SH-SY5Y (cell line): Measurements from ENCODE around the gene TLCD5.

Source experiments
- GATA2 ChIP-seq: IDR thresholded peaks from 2 replicates; pipeline ENCODE4 v1.6.1; 2011; ENCODE audit warnings: mild to moderate bottlenecking, low read depth, low read length
- GATA3 ChIP-seq: IDR thresholded peaks from 2 replicates; pipeline ENCODE4 v1.6.1; 2011; ENCODE audit warnings: low read depth, mild to moderate bottlenecking, low read length, moderate library complexity

Gene TLCD5

GRCh38 chr11:120338107-120338933 lies 13.2 kb downstream of the TLCD5 start:
- TF ChIP-seq GATA2 (no peak), GATA3 (no peak)

DNA sequence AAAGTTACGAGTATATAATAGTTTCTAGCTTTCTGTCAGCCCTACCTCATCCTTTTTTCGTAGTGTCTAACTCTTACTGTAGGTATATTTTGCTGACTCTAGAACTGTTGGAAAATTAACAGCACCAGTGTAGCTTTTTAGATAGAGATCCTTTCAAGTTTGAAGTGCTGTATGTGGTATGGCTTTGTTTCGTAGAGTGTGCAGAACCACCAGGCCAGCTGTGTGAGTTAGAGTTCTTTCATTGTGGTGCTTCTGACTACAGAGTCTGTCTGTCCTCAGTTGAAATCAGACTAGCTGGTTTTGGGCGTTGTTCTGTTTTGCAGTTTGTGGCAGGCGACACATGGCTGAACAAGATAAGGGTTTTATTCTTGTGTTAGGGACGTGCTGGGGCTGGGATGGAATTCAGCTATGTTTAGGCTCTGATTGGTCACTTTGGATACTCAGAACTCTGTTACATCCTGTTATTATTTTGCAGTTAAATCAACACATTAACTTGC lies 14.3 kb downstream of the TLCD5 start:
- TF ChIP-seq GATA3 (no peak), GATA2 (peak; percentile 61)

- TF ChIP-seq GATA3 (no peak), GATA2 (no peak)
Measured at GRCh38 chr11:120340529-120340928, 15.4 kb downstream of the TLCD5 start.

GRCh38 chr11:120342226-120342625 lies 17.1 kb downstream of the TLCD5 start:
- TF ChIP-seq GATA3 = no peak
- TF ChIP-seq GATA2 = no peak

- TF ChIP-seq GATA3 (no peak), GATA2 (no peak)
Measured at GRCh38 chr11:120342678-120343077, 17.6 kb downstream of the TLCD5 start.

DNA sequence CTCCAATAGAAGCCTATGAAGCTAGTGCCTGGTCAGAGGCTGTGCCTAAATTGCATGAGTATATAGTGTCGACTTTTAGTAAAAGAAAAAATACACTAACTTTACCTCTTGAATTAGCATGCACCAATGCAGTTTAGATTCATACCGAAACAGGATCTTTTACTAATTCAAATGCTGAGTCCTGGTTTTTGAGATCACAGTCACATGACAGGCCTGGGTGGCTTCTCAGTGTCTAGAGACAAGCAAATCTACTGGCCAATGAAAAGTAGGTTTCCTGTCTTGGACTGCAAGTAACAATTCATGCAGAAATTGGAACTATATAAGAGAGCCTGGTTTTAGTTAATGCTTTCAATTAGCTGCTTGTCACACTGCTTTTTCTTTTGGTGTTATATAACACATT lies 18.3 kb downstream of the TLCD5 start:
- TF ChIP-seq GATA3 = no peak
- TF ChIP-seq GATA2 = no peak

GRCh38 chr11:120344302-120345004 lies 19.4 kb downstream of the TLCD5 start:
- TF ChIP-seq GATA2 = no peak
- TF ChIP-seq GATA3 = no peak

- no peak for TF ChIP-seq GATA3
- TF ChIP-seq GATA2 = no peak
Measured at GRCh38 chr11:120346233-120346632, 21.1 kb downstream of the TLCD5 start.

- no peak for TF ChIP-seq GATA2
- no peak for TF ChIP-seq GATA3
Measured at GRCh38 chr11:120350637-120351036, 25.5 kb downstream of the TLCD5 start.

DNA sequence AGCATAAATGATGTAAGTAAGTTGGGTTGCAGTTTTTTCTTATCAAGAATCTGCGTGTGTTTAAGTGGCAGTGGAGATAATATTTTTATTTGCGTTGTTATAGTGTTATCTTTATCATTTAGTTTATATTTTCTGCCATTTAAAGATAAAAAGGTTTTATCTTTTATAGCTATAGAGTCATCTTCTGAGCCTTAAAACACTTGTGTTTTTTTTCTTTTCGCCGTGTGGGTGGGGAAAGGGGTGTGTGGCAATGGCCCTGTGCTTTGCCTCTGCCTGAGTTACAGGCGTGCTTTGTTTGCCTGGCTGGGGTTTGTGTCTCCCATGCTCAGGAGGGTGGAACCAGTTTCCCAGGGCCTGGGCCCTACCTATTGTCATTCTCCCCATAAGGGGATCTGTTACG lies 27.3 kb downstream of the TLCD5 start:
- no peak for TF ChIP-seq GATA2
- no peak for TF ChIP-seq GATA3

DNA sequence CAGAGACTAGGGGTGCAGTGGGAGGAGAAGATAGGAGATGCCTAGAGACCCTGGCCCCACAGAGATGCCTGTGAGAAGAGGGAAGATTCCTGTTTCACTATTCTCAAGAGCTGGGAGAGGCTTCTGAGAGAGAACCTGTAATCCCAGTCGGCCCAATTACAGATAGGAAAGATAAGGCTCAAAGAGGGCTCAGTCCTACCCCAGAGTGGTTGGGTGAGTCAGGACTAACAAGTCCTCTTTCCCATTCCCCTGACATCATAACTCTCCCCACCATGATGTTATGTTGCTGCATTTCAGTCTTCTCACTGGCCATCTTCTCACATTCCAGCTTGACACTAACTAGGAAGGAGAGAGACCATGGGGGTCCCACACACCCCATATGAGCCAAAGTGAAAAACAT lies 29.0 kb downstream of the TLCD5 start:
- TF ChIP-seq GATA3 (no peak), GATA2 (no peak)

- TF ChIP-seq GATA2 (no peak), GATA3 (no peak)
Measured at GRCh38 chr11:120354779-120355178, 29.7 kb downstream of the TLCD5 start.

- TF ChIP-seq GATA2 = no peak
- TF ChIP-seq GATA3 = no peak
Measured at GRCh38 chr11:120357620-120358019, 32.5 kb downstream of the TLCD5 start.

- TF ChIP-seq GATA2 = no peak
- no peak for TF ChIP-seq GATA3
Measured at GRCh38 chr11:120358729-120359128, 33.6 kb downstream of the TLCD5 start.

GRCh38 chr11:120363436-120363835 lies 38.3 kb downstream of the TLCD5 start:
- TF ChIP-seq GATA3 (no peak), GATA2 (no peak)
